Measurements from ENCODE around the gene NUAK1.

DNA sequence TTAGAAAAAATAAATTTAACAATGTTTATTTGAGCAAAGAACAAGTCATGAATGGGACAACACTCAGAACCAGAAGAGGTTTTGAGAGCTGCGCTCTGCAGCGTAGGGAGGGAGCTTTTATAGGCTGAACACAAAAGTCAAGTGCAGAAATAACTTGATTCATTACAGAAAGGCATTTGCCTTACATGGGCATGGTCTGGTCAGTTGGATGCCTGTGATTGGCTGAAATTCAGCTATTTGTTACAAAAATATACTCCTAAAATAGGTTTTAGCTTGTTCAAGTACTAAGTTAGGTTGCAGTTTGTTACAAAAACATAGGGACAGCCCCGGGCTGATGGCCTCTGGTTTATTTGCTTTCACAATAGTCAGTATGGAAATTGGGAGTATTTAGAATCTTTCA, 118.0 kb downstream of the NUAK1 start:
- TF ChIP-seq, protein P1, sequence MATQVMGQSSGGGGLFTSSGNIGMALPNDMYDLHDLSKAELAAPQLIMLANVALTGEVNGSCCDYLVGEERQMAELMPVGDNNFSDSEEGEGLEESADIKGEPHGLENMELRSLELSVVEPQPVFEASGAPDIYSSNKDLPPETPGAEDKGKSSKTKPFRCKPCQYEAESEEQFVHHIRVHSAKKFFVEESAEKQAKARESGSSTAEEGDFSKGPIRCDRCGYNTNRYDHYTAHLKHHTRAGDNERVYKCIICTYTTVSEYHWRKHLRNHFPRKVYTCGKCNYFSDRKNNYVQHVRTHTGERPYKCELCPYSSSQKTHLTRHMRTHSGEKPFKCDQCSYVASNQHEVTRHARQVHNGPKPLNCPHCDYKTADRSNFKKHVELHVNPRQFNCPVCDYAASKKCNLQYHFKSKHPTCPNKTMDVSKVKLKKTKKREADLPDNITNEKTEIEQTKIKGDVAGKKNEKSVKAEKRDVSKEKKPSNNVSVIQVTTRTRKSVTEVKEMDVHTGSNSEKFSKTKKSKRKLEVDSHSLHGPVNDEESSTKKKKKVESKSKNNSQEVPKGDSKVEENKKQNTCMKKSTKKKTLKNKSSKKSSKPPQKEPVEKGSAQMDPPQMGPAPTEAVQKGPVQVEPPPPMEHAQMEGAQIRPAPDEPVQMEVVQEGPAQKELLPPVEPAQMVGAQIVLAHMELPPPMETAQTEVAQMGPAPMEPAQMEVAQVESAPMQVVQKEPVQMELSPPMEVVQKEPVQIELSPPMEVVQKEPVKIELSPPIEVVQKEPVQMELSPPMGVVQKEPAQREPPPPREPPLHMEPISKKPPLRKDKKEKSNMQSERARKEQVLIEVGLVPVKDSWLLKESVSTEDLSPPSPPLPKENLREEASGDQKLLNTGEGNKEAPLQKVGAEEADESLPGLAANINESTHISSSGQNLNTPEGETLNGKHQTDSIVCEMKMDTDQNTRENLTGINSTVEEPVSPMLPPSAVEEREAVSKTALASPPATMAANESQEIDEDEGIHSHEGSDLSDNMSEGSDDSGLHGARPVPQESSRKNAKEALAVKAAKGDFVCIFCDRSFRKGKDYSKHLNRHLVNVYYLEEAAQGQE (IDR thresholded peaks at IDR 0.05; ENCODE audit: insufficient read depth in 1 of 2, low read depth in 2 of 2, low read length in 2 of 2): no peak
- no peak for TF ChIP-seq POLR2AphosphoS5 (IDR thresholded peaks at IDR 0.05; ENCODE audit: low read depth, low read length)
